ENCODE measurements around the gene MYLIP. TPM values are rescaled to one million over a fixed set of nuclear protein-coding genes. Genes with fewer than 3 reads are reported as not detected.

MYLIP gene
- total and polyA plus RNA-seq, 8 donors, result 2.3 to 43.1 (median 13.7) TPM

DNA sequence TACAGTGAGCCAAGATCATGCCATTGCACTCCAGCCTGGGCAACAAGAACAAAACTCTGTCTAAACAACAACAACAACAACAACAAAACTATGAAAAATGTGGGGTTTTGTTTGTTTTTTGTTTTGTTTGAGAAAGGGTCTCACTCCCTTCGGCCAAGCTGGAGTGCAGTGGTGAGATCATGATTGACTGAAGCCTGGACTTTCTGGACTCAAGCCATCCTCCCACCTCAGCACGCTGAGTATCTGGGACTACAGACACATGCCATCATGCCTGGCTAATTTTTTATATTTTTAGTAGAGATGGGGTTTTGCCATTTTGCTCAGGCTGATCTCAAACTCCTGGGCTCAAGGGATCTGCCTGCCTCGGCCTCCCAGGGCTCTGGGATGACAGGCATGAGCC is 2.8 kb upstream of the MYLIP start:
- 82 to 97% (median 95%) methylated on average over 3 of the region's 3 CpGs for WGBS, 5 donors
- no peak for DNase-seq
- intact Hi-C loops (cut with DNase I; ENCODE audit: low total_unique reads), result no loop called here
- H3K4me3 ChIP-seq, result no peak overlapping the region
- H3K4me1 ChIP-seq, result peaks cover 0 to 8% (median 5%) of the 10 kb centered on the region in 4 donors
- H3K27ac ChIP-seq, result no peak overlapping the region
- no peaks in the 10 kb centered on the region for H3K36me3 ChIP-seq
- no peaks in the 10 kb centered on the region for H3K27me3 ChIP-seq
- no peaks in the 10 kb centered on the region for H3K9me3 ChIP-seq
- TF ChIP-seq POLR2A (IDR thresholded peaks at IDR 0.05) (no peak), POLR2AphosphoS5 (IDR thresholded peaks at IDR 0.05) (no peak)
- TF ChIP-seq, protein P1, sequence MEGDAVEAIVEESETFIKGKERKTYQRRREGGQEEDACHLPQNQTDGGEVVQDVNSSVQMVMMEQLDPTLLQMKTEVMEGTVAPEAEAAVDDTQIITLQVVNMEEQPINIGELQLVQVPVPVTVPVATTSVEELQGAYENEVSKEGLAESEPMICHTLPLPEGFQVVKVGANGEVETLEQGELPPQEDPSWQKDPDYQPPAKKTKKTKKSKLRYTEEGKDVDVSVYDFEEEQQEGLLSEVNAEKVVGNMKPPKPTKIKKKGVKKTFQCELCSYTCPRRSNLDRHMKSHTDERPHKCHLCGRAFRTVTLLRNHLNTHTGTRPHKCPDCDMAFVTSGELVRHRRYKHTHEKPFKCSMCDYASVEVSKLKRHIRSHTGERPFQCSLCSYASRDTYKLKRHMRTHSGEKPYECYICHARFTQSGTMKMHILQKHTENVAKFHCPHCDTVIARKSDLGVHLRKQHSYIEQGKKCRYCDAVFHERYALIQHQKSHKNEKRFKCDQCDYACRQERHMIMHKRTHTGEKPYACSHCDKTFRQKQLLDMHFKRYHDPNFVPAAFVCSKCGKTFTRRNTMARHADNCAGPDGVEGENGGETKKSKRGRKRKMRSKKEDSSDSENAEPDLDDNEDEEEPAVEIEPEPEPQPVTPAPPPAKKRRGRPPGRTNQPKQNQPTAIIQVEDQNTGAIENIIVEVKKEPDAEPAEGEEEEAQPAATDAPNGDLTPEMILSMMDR (IDR thresholded peaks at IDR 0.05), result no peak

DNA sequence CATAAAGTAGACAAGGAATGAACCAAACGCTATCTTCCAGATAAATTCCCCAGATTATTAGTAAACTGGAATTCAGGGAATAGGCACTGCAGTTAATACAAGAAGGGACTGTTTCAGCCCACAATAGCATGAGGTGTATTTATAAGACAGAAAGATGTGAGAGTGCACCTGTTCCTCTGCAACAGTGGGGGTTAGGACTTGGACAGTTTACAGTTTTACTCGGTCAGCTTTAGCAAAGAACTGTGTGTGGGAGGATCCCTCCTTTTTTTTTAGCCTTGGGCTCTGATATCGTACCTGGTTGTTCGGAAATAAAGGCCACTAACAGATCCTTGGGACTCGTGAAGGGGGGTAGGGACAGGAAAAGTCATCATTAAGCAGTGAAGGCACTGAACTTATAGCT is 2.0 kb upstream of the MYLIP start:
- DNase-seq, result no peak
- peaks cover 6 to 16% (median 13%) of the 10 kb centered on the region in 4 donors for H3K4me1 ChIP-seq
- no peaks in the 10 kb centered on the region for H3K36me3 ChIP-seq
- intact Hi-C loops (cut with DNase I; ENCODE audit: low total_unique reads), result no loop called here
- TF ChIP-seq, protein P1 (IDR thresholded peaks at IDR 0.05), result no peak
- no peak for TF ChIP-seq POLR2A (IDR thresholded peaks at IDR 0.05)
- TF ChIP-seq POLR2AphosphoS5 (IDR thresholded peaks at IDR 0.05), result no peak
- no peak for TF ChIP-seq EP300 (IDR thresholded peaks at IDR 0.05)
- no peaks in the 10 kb centered on the region for H3K27me3 ChIP-seq
- H3K9me3 ChIP-seq, result no peaks in the 10 kb centered on the region
- 62 to 86% (median 76%) methylated on average over 5 of the region's 5 CpGs for WGBS, 5 donors
- no peak overlapping the region for H3K4me3 ChIP-seq
- H3K27ac ChIP-seq, result no peak overlapping the region

- H3K9me3 ChIP-seq, result no peaks in the 10 kb centered on the region
- no peak overlapping the region for H3K27ac ChIP-seq
- H3K36me3 ChIP-seq, result no peaks in the 10 kb centered on the region
- no peaks in the 10 kb centered on the region for H3K27me3 ChIP-seq
- TF ChIP-seq EP300 (IDR thresholded peaks at IDR 0.05), result no peak
- TF ChIP-seq POLR2AphosphoS5 (IDR thresholded peaks at IDR 0.05), result no peak
- no peak for TF ChIP-seq POLR2A (IDR thresholded peaks at IDR 0.05)
- TF ChIP-seq, protein P1 (IDR thresholded peaks at IDR 0.05), result no peak
- intact Hi-C loops (cut with DNase I; ENCODE audit: low total_unique reads), result no loop called here
- 93 to 98% (median 97%) methylated on average over 12 of the region's 12 CpGs for WGBS, 5 donors
- DNase-seq, result no peak
- no peak overlapping the region for H3K4me3 ChIP-seq
- H3K4me1 ChIP-seq, result peaks cover 12 to 22% (median 19%) of the 10 kb centered on the region in 4 donors
Measured at GRCh38 chr6:16127471-16127870, 1.4 kb upstream of the MYLIP start.

DNA sequence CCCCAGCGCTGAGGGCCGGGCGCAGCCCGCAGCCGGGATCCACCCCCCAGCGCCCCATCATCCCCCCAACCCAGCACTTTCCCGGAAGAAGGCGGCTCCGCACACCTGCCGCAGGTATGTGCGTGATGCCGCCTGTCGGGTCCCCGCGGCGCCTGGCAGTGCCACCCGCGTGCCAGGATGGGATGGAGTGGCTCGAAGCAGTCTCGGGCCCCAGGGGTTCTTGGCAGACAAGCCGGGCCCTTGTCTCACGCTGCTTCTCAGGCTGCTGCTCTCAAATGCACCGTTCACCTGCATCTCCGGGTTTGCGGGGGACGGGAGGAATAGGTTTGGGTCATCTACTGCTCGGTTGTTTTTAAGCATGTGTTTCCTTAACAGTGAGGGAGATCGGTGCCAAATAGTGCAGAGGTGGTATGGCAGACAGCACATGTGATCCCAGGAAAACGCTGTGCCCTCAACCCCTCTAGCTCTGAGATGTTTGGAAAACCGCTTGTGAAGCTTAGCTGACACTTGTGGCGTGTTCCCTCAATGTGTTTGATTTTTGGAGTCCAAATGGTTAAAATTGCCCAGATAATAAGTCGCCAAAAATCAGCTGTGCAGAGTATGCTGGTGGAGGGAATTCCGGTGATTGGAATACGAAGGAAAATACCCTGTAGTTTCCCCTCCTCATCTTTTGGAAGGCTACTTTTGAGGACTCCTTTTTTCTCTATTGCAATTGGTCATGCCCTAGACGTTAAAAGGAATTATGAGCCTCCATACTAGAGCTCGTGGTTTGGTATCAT is 926 bp downstream of the MYLIP start:
- peak; percentile 52 to 69 for DNase-seq
- Histone ChIP-seq H3K27me3 (no peaks in the 10 kb centered on the region), H3K36me3 (peaks cover 0 to 6% (median 1%) of the 10 kb centered on the region in 4 donors), H3K4me3 (peak overlapping the region; percentile 83 to 95 (median 94)), H3K27ac (peak overlapping the region; percentile 97 to 98 (median 98)), H3K9me3 (no peaks in the 10 kb centered on the region), H3K4me1 (peaks cover 35 to 43% (median 41%) of the 10 kb centered on the region in 4 donors)
- TF ChIP-seq POLR2A (IDR thresholded peaks at IDR 0.05) (no peak), EP300 (IDR thresholded peaks at IDR 0.05) (no peak), POLR2AphosphoS5 (IDR thresholded peaks at IDR 0.05) (no peak)
- TF ChIP-seq, protein P1 (IDR thresholded peaks at IDR 0.05), result no peak
- WGBS, 5 donors, result 0 to 1% (median 1%) methylated on average over 20 to 36 of the region's 36 CpGs
- intact Hi-C loops (cut with DNase I; ENCODE audit: low total_unique reads), result no loop called here
